ENCODE data around the gene FIBP.
"Not testable (repeated sequence)": the region's sequence is repeated elsewhere in the genome, so short reads cannot be mapped to it uniquely, and the experiment has no call there.

Gene FIBP

GRCh38 chr11:65849366-65849765, 38.9 kb downstream of the FIBP start:
- DNase-seq (ENCODE audit: low read depth, low spot score) = no peak

GRCh38 chr11:65848693-65849092, 39.6 kb downstream of the FIBP start:
- DNase-seq (ENCODE audit: low read depth, low spot score) = not testable (repeated sequence)

GRCh38 chr11:65847746-65848145, 40.5 kb downstream of the FIBP start:
- no peak for DNase-seq (ENCODE audit: low read depth, low spot score)

GRCh38 chr11:65844231-65844872, 43.9 kb downstream of the FIBP start:
- DNase-seq (ENCODE audit: low read depth, low spot score) = no peak

- no peak for DNase-seq (ENCODE audit: low read depth, low spot score)
These were observed 44.5 kb downstream of the FIBP start for GRCh38 chr11:65843811-65844210.

GRCh38 chr11:65842144-65842543, 46.1 kb downstream of the FIBP start:
- DNase-seq (ENCODE audit: low read depth, low spot score) = no peak

GRCh38 chr11:65834202-65834601, 54.1 kb downstream of the FIBP start:
- no peak for DNase-seq (ENCODE audit: low read depth, low spot score)
